Measurements from ENCODE around the gene ZRANB3. TPM values are rescaled to one million over a fixed set of nuclear protein-coding genes. Genes with fewer than 3 reads are reported as not detected.
"Not testable (repeated sequence)": the region's sequence is repeated elsewhere in the genome, so short reads cannot be mapped to it uniquely, and the experiment has no call there.

ZRANB3 gene
- total RNA-seq, 2 experiments from 2014 or later = 11.8 to 12.7 TPM

- ChIA-PET POLR2A (interaction anchor here (0.5 to 1.1 kb wide), 3 partner anchors 17 to 527 kb away, joined by 3 to 6 read pairs (median 3); no protein-coding TSS in a partner anchor), CTCF (interaction anchor here (0.7 to 2.5 kb wide), 5 partner anchors 28 to 529 kb away, joined by 3 to 16 read pairs (median 5); no protein-coding TSS in a partner anchor)
- DNase-seq = no peak
- Mint-ChIP-seq H3K27me3 (ENCODE audit: low read depth) (no peaks in the 10 kb centered on the region), H3K36me3 (ENCODE audit: low read depth) (peaks cover 10% of the 10 kb centered on the region), H3K9me3 (ENCODE audit: insufficient read depth) (no peaks in the 10 kb centered on the region), H3K27ac (no peak overlapping the region), H3K4me3 (no peak overlapping the region), H3K4me1 (ENCODE audit: low read depth) (peaks cover 35% of the 10 kb centered on the region)
- no peak for ATAC-seq
Measured at GRCh38 chr2:135532581-135532980, 1.6 kb upstream of the ZRANB3 start.

- H3K27ac Mint-ChIP-seq = no peak within 1 kb of the TSS
- ATAC-seq (peak; percentile 87), DNase-seq (peak; percentile 98)
- H3K9me3 Mint-ChIP-seq (ENCODE audit: insufficient read depth) = no peaks in the 10 kb centered on the region
- no peak within 1 kb of the TSS for H3K4me3 Mint-ChIP-seq
- peaks cover 14% of the 10 kb centered on the region for H3K36me3 Mint-ChIP-seq (ENCODE audit: low read depth)
- ChIA-PET POLR2A (interaction anchor here (0.5 to 1.4 kb wide), 10 partner anchors 18 to 613 kb away, joined by 3 to 10 read pairs (median 4); partner anchors contain the start of gene CCNT2), CTCF (interaction anchor here (0.7 to 2.5 kb wide), 8 partner anchors 9 to 527 kb away, joined by 3 to 16 read pairs (median 4); no protein-coding TSS in a partner anchor)
- peaks cover 37% of the 10 kb centered on the region for H3K4me1 Mint-ChIP-seq (ENCODE audit: low read depth)
- H3K27me3 Mint-ChIP-seq (ENCODE audit: low read depth) = no peaks in the 10 kb centered on the region
Measured at GRCh38 chr2:135531231-135532197, 496 bp upstream of the ZRANB3 start, which contains the start of gene R3HDM1. TSS of gene R3HDM1 (plus strand) at chr2:135531484. CDS start at chr2:135604846, 73,362 bp downstream.

GRCh38 chr2:135528006-135528405 lies 3.0 kb downstream of the ZRANB3 start:
- no peak for DNase-seq
- Mint-ChIP-seq H3K27ac (no peak overlapping the region), H3K4me1 (ENCODE audit: low read depth) (peaks cover 27% of the 10 kb centered on the region), H3K9me3 (ENCODE audit: insufficient read depth) (no peaks in the 10 kb centered on the region), H3K27me3 (ENCODE audit: low read depth) (no peaks in the 10 kb centered on the region), H3K36me3 (ENCODE audit: low read depth) (peaks cover 14% of the 10 kb centered on the region), H3K4me3 (no peak overlapping the region)
- ATAC-seq = no peak
- CTCF ChIA-PET = interaction anchor here (1.1 kb wide), 1 partner anchor 524 kb away, joined by 3 read pairs; no protein-coding TSS in a partner anchor
- POLR2A ChIA-PET = no interaction called here

- peaks cover 20% of the 10 kb centered on the region for H3K36me3 Mint-ChIP-seq (ENCODE audit: low read depth)
- no peak overlapping the region for H3K27ac Mint-ChIP-seq
- DNase-seq (no peak), ATAC-seq (no peak)
- peaks cover 19% of the 10 kb centered on the region for H3K4me1 Mint-ChIP-seq (ENCODE audit: low read depth)
- ChIA-PET POLR2A (no interaction called here), CTCF (no interaction called here)
- no peaks in the 10 kb centered on the region for H3K27me3 Mint-ChIP-seq (ENCODE audit: low read depth)
- H3K4me3 Mint-ChIP-seq = no peak overlapping the region
- H3K9me3 Mint-ChIP-seq (ENCODE audit: insufficient read depth) = no peaks in the 10 kb centered on the region
Measured at GRCh38 chr2:135525786-135526185, 5.2 kb downstream of the ZRANB3 start.

- Mint-ChIP-seq H3K27ac (no peak overlapping the region), H3K4me3 (no peak overlapping the region), H3K4me1 (ENCODE audit: low read depth) (peaks cover 2% of the 10 kb centered on the region), H3K36me3 (ENCODE audit: low read depth) (peaks cover 11% of the 10 kb centered on the region), H3K27me3 (ENCODE audit: low read depth) (no peaks in the 10 kb centered on the region), H3K9me3 (ENCODE audit: insufficient read depth) (peaks cover 3% of the 10 kb centered on the region)
- ChIA-PET POLR2A (no interaction called here), CTCF (no interaction called here)
- ATAC-seq (no peak), DNase-seq (no peak)
Measured at GRCh38 chr2:135512099-135512498, 18.9 kb downstream of the ZRANB3 start.

- no peak overlapping the region for H3K27ac Mint-ChIP-seq
- peaks cover 11% of the 10 kb centered on the region for H3K36me3 Mint-ChIP-seq (ENCODE audit: low read depth)
- no peaks in the 10 kb centered on the region for H3K27me3 Mint-ChIP-seq (ENCODE audit: low read depth)
- no peak overlapping the region for H3K4me3 Mint-ChIP-seq
- peaks cover 2% of the 10 kb centered on the region for H3K4me1 Mint-ChIP-seq (ENCODE audit: low read depth)
- ChIA-PET CTCF (no interaction called here), POLR2A (no interaction called here)
- H3K9me3 Mint-ChIP-seq (ENCODE audit: insufficient read depth) = peaks cover 3% of the 10 kb centered on the region
- no peak for ATAC-seq
- no peak for DNase-seq
Measured at GRCh38 chr2:135510577-135510976, 20.4 kb downstream of the ZRANB3 start.

- no peak for DNase-seq
- peaks cover 11% of the 10 kb centered on the region for H3K9me3 Mint-ChIP-seq (ENCODE audit: insufficient read depth)
- ChIA-PET CTCF (interaction anchor here (0.8 kb wide), 1 partner anchor 27 kb away, joined by 3 read pairs; no protein-coding TSS in a partner anchor), POLR2A (no interaction called here)
- H3K27me3 Mint-ChIP-seq (ENCODE audit: low read depth) = no peaks in the 10 kb centered on the region
- peaks cover 21% of the 10 kb centered on the region for H3K36me3 Mint-ChIP-seq (ENCODE audit: low read depth)
- H3K27ac Mint-ChIP-seq = no peak overlapping the region
- no peak overlapping the region for H3K4me3 Mint-ChIP-seq
- no peak for ATAC-seq
- H3K4me1 Mint-ChIP-seq (ENCODE audit: low read depth) = no peaks in the 10 kb centered on the region
Measured at GRCh38 chr2:135504811-135505210, 26.2 kb downstream of the ZRANB3 start.

GRCh38 chr2:135498588-135498987 lies 32.4 kb downstream of the ZRANB3 start:
- H3K36me3 Mint-ChIP-seq (ENCODE audit: low read depth) = peaks cover 43% of the 10 kb centered on the region
- peaks cover 36% of the 10 kb centered on the region for H3K9me3 Mint-ChIP-seq (ENCODE audit: insufficient read depth)

GRCh38 chr2:135494917-135495316 lies 36.1 kb downstream of the ZRANB3 start:
- Mint-ChIP-seq H3K36me3 (ENCODE audit: low read depth) (peaks cover 31% of the 10 kb centered on the region), H3K9me3 (ENCODE audit: insufficient read depth) (peaks cover 25% of the 10 kb centered on the region), H3K27me3 (ENCODE audit: low read depth) (no peaks in the 10 kb centered on the region), H3K4me1 (ENCODE audit: low read depth) (no peaks in the 10 kb centered on the region), H3K4me3 (no peak overlapping the region), H3K27ac (no peak overlapping the region)
- ChIA-PET POLR2A (no interaction called here), CTCF (no interaction called here)
- ATAC-seq = no peak
- DNase-seq = no peak

More at GRCh38 chr2:135498588-135498987, 32.4 kb downstream of the ZRANB3 start:
- ATAC-seq; H3K4me1 Mint-ChIP-seq (ENCODE audit: low read depth); CTCF ChIA-PET; H3K4me3 Mint-ChIP-seq; DNase-seq; H3K27ac Mint-ChIP-seq; H3K27me3 Mint-ChIP-seq (ENCODE audit: low read depth); POLR2A ChIA-PET: not testable (repeated sequence)

GRCh38 chr2:135494503-135494902 lies 36.5 kb downstream of the ZRANB3 start:
- Mint-ChIP-seq H3K4me1 (ENCODE audit: low read depth) (no peaks in the 10 kb centered on the region), H3K27me3 (ENCODE audit: low read depth) (no peaks in the 10 kb centered on the region), H3K36me3 (ENCODE audit: low read depth) (peaks cover 27% of the 10 kb centered on the region), H3K9me3 (ENCODE audit: insufficient read depth) (peaks cover 22% of the 10 kb centered on the region), H3K4me3 (no peak overlapping the region), H3K27ac (no peak overlapping the region)
- POLR2A ChIA-PET = no interaction called here
- ATAC-seq (no peak), DNase-seq (no peak)
- CTCF ChIA-PET = no interaction called here

- DNase-seq (no peak), ATAC-seq (no peak)
- Mint-ChIP-seq H3K4me1 (ENCODE audit: low read depth) (no peaks in the 10 kb centered on the region), H3K27me3 (ENCODE audit: low read depth) (no peaks in the 10 kb centered on the region), H3K36me3 (ENCODE audit: low read depth) (peaks cover 15% of the 10 kb centered on the region), H3K9me3 (ENCODE audit: insufficient read depth) (no peaks in the 10 kb centered on the region), H3K4me3 (no peak overlapping the region), H3K27ac (no peak overlapping the region)
- ChIA-PET POLR2A (interaction anchor here (0.6 kb wide), 1 partner anchor 204 kb away, joined by 6 read pairs; no protein-coding TSS in a partner anchor), CTCF (no interaction called here)
Measured at GRCh38 chr2:135490376-135490775, 40.6 kb downstream of the ZRANB3 start.

GRCh38 chr2:135485441-135485840 lies 45.6 kb downstream of the ZRANB3 start:
- Mint-ChIP-seq H3K36me3 (ENCODE audit: low read depth) (peaks cover 14% of the 10 kb centered on the region), H3K27ac (no peak overlapping the region), H3K4me1 (ENCODE audit: low read depth) (no peaks in the 10 kb centered on the region), H3K4me3 (no peak overlapping the region), H3K27me3 (ENCODE audit: low read depth) (no peaks in the 10 kb centered on the region), H3K9me3 (ENCODE audit: insufficient read depth) (peaks cover 3% of the 10 kb centered on the region)
- DNase-seq (no peak), ATAC-seq (no peak)
- ChIA-PET POLR2A (no interaction called here), CTCF (no interaction called here)

All from activated CD8-positive, alpha-beta T cell treated with anti-CD3 and anti-CD28 coated beads, Interleukin-2, amount 10 ng/mL, durations not matched to agents 7 days and 5 days (primary cell).